Ramos (cell line): Measurements from ENCODE around the gene CCDC81.
"Not testable (repeated sequence)": the region's sequence is repeated elsewhere in the genome, so short reads cannot be mapped to it uniquely, and the experiment has no call there.

ENCODE experiments used
- in situ Hi-C: fragments of 300-500 bp; cut with MboI; formaldehyde crosslinking; loops from one replicate; pipeline ENCODE4 v1.14.3; 2022; ENCODE audit warnings: low sequenced_read_pairs; ENCODE audit not compliant: unreplicated experiment

CCDC81 gene

GRCh38 chr11:86386283-86386682 lies 11.6 kb downstream of the CCDC81 start:
- in situ Hi-C loops, result no loop called here

- in situ Hi-C loops, result no loop called here
Measured at GRCh38 chr11:86386746-86387145, 12.1 kb downstream of the CCDC81 start.

- in situ Hi-C loops, result no loop called here
Measured at GRCh38 chr11:86388198-86388597, 13.5 kb downstream of the CCDC81 start.

- in situ Hi-C loops, result no loop called here
Measured at GRCh38 chr11:86390487-86390886, 15.8 kb downstream of the CCDC81 start.

- in situ Hi-C loops, result no loop called here
Measured at GRCh38 chr11:86395061-86395551, 20.4 kb downstream of the CCDC81 start.

GRCh38 chr11:86396396-86396795 lies 21.7 kb downstream of the CCDC81 start:
- in situ Hi-C loops, result no loop called here

- in situ Hi-C loops, result no loop called here
Measured at GRCh38 chr11:86397351-86397750, 22.7 kb downstream of the CCDC81 start.

- in situ Hi-C loops, result no loop called here
Measured at GRCh38 chr11:86398106-86398505, 23.4 kb downstream of the CCDC81 start.

GRCh38 chr11:86403458-86403857 lies 28.8 kb downstream of the CCDC81 start:
- in situ Hi-C loops, result no loop called here

- in situ Hi-C loops, result no loop called here
Measured at GRCh38 chr11:86408845-86409244, 34.2 kb downstream of the CCDC81 start.

GRCh38 chr11:86414032-86414431 lies 39.3 kb downstream of the CCDC81 start:
- in situ Hi-C loops, result no loop called here

- in situ Hi-C loops, result no loop called here
Measured at GRCh38 chr11:86415026-86415425, 40.3 kb downstream of the CCDC81 start.

- in situ Hi-C loops, result no loop called here
Measured at GRCh38 chr11:86416494-86416893, 41.8 kb downstream of the CCDC81 start.

GRCh38 chr11:86416951-86417350 lies 42.3 kb downstream of the CCDC81 start:
- in situ Hi-C loops, result not testable (repeated sequence)

GRCh38 chr11:86418106-86418505 lies 43.4 kb downstream of the CCDC81 start:
- in situ Hi-C loops, result no loop called here

GRCh38 chr11:86418513-86418912 lies 43.8 kb downstream of the CCDC81 start:
- in situ Hi-C loops, result no loop called here

- in situ Hi-C loops, result no loop called here
Measured at GRCh38 chr11:86418917-86419316, 44.2 kb downstream of the CCDC81 start.

- in situ Hi-C loops, result no loop called here
Measured at GRCh38 chr11:86421946-86422345, 47.3 kb downstream of the CCDC81 start.

- in situ Hi-C loops, result no loop called here
Measured at GRCh38 chr11:86422371-86422770, 47.7 kb downstream of the CCDC81 start.

GRCh38 chr11:86423488-86423887 lies 48.8 kb downstream of the CCDC81 start:
- in situ Hi-C loops, result not testable (repeated sequence)

- in situ Hi-C loops, result no loop called here
Measured at GRCh38 chr11:86427441-86427840, 52.8 kb downstream of the CCDC81 start.

GRCh38 chr11:86431258-86431657 lies 56.6 kb downstream of the CCDC81 start:
- in situ Hi-C loops, result no loop called here
